DMS153 (cell line): ENCODE data around the gene MEGF6.

ENCODE experiments used
- DNase-seq: peaks from one replicate; lab custom pipeline; 2025; lab: John Stamatoyannopoulos, UW

MEGF6 gene

GRCh38 chr1:3440300-3440681, 171.0 kb downstream of the MEGF6 start:
- no peak for DNase-seq
